Measurements from ENCODE around the gene TNNC1. TPM values are rescaled to one million over a fixed set of nuclear protein-coding genes. Genes with fewer than 3 reads are reported as not detected.

TNNC1 gene
- total RNA-seq, 1 donor from 2014 or later: 0.34 TPM

- intact Hi-C loops (cut with micrococcal nuclease): no loop called here
- Mint-ChIP-seq H3K36me3 (ENCODE audit: low read depth) (peaks cover 58% of the 10 kb centered on the region), H3K9me3 (no peaks in the 10 kb centered on the region), H3K4me1 (ENCODE audit: low read depth) (peaks cover 24% of the 10 kb centered on the region), H3K27ac (no peak overlapping the region), H3K27me3 (ENCODE audit: low read depth) (no peaks in the 10 kb centered on the region), H3K4me3 (ENCODE audit: low read depth) (no peak overlapping the region)
- no peak for DNase-seq (ENCODE audit: low spot score)
Observed at GRCh38 chr3:52406791-52407510, 46.9 kb downstream of the TNNC1 start.

- intact Hi-C loops (cut with micrococcal nuclease): no loop called here
- H3K27me3 Mint-ChIP-seq (ENCODE audit: low read depth): no peaks in the 10 kb centered on the region
- H3K36me3 Mint-ChIP-seq (ENCODE audit: low read depth): peaks cover 65% of the 10 kb centered on the region
- no peak overlapping the region for H3K27ac Mint-ChIP-seq
- H3K4me3 Mint-ChIP-seq (ENCODE audit: low read depth): no peak overlapping the region
- H3K4me1 Mint-ChIP-seq (ENCODE audit: low read depth): peaks cover 18% of the 10 kb centered on the region
- no peak for DNase-seq (ENCODE audit: low spot score)
- H3K9me3 Mint-ChIP-seq: no peaks in the 10 kb centered on the region
Observed at GRCh38 chr3:52406231-52406661, 47.6 kb downstream of the TNNC1 start.

- intact Hi-C loops (cut with micrococcal nuclease): no loop called here
- DNase-seq (ENCODE audit: low spot score): no peak
- no peak overlapping the region for H3K4me3 Mint-ChIP-seq (ENCODE audit: low read depth)
- H3K36me3 Mint-ChIP-seq (ENCODE audit: low read depth): peaks cover 71% of the 10 kb centered on the region
- no peaks in the 10 kb centered on the region for H3K27me3 Mint-ChIP-seq (ENCODE audit: low read depth)
- no peak overlapping the region for H3K27ac Mint-ChIP-seq
- H3K4me1 Mint-ChIP-seq (ENCODE audit: low read depth): peaks cover 15% of the 10 kb centered on the region
- no peaks in the 10 kb centered on the region for H3K9me3 Mint-ChIP-seq
Observed at GRCh38 chr3:52405601-52406110, 48.2 kb downstream of the TNNC1 start.

- Mint-ChIP-seq H3K36me3 (ENCODE audit: low read depth) (peaks cover 74% of the 10 kb centered on the region), H3K9me3 (no peaks in the 10 kb centered on the region), H3K4me3 (ENCODE audit: low read depth) (no peak overlapping the region), H3K4me1 (ENCODE audit: low read depth) (peaks cover 15% of the 10 kb centered on the region), H3K27ac (no peak overlapping the region), H3K27me3 (ENCODE audit: low read depth) (no peaks in the 10 kb centered on the region)
- no peak for DNase-seq (ENCODE audit: low spot score)
- intact Hi-C loops (cut with micrococcal nuclease): no loop called here
Observed at GRCh38 chr3:52405066-52405465, 48.8 kb downstream of the TNNC1 start.

- H3K36me3 Mint-ChIP-seq (ENCODE audit: low read depth): peaks cover 74% of the 10 kb centered on the region
- H3K27me3 Mint-ChIP-seq (ENCODE audit: low read depth): no peaks in the 10 kb centered on the region
- no peak overlapping the region for H3K4me3 Mint-ChIP-seq (ENCODE audit: low read depth)
- no peaks in the 10 kb centered on the region for H3K9me3 Mint-ChIP-seq
- H3K4me1 Mint-ChIP-seq (ENCODE audit: low read depth): peaks cover 15% of the 10 kb centered on the region
- DNase-seq (ENCODE audit: low spot score): no peak
- no peak overlapping the region for H3K27ac Mint-ChIP-seq
- intact Hi-C loops (cut with micrococcal nuclease): no loop called here
Observed at GRCh38 chr3:52404391-52404790, 49.5 kb downstream of the TNNC1 start.

- Mint-ChIP-seq H3K4me1 (ENCODE audit: low read depth) (peaks cover 12% of the 10 kb centered on the region), H3K27ac (no peak overlapping the region), H3K36me3 (ENCODE audit: low read depth) (peaks cover 74% of the 10 kb centered on the region), H3K27me3 (ENCODE audit: low read depth) (no peaks in the 10 kb centered on the region), H3K9me3 (no peaks in the 10 kb centered on the region), H3K4me3 (ENCODE audit: low read depth) (no peak overlapping the region)
- intact Hi-C loops (cut with micrococcal nuclease): no loop called here
- DNase-seq (ENCODE audit: low spot score): no peak
Observed at GRCh38 chr3:52403955-52404354, 49.9 kb downstream of the TNNC1 start.

GRCh38 chr3:52403271-52403841 is 50.5 kb downstream of the TNNC1 start:
- Mint-ChIP-seq H3K27ac (no peak overlapping the region), H3K9me3 (no peaks in the 10 kb centered on the region)

GRCh38 chr3:52402706-52403270 is 51.1 kb downstream of the TNNC1 start:
- Mint-ChIP-seq H3K27me3 (ENCODE audit: low read depth) (no peaks in the 10 kb centered on the region), H3K9me3 (no peaks in the 10 kb centered on the region), H3K4me3 (ENCODE audit: low read depth) (no peak overlapping the region), H3K4me1 (ENCODE audit: low read depth) (peaks cover under 1% of the 10 kb centered on the region), H3K36me3 (ENCODE audit: low read depth) (peaks cover 65% of the 10 kb centered on the region), H3K27ac (no peak overlapping the region)
- no peak for DNase-seq (ENCODE audit: low spot score)
- intact Hi-C loops (cut with micrococcal nuclease): no loop called here

More at GRCh38 chr3:52403271-52403841, 50.5 kb downstream of the TNNC1 start:
- intact Hi-C loops (cut with micrococcal nuclease): no loop called here
- DNase-seq (ENCODE audit: low spot score): no peak
- Mint-ChIP-seq H3K4me3 (ENCODE audit: low read depth) (no peak overlapping the region), H3K27me3 (ENCODE audit: low read depth) (no peaks in the 10 kb centered on the region), H3K36me3 (ENCODE audit: low read depth) (peaks cover 70% of the 10 kb centered on the region), H3K4me1 (ENCODE audit: low read depth) (peaks cover 6% of the 10 kb centered on the region)

- intact Hi-C loops (cut with micrococcal nuclease): no loop called here
- no peaks in the 10 kb centered on the region for H3K4me1 Mint-ChIP-seq (ENCODE audit: low read depth)
- DNase-seq (ENCODE audit: low spot score): no peak
- H3K4me3 Mint-ChIP-seq (ENCODE audit: low read depth): no peak overlapping the region
- H3K27me3 Mint-ChIP-seq (ENCODE audit: low read depth): no peaks in the 10 kb centered on the region
- peaks cover 58% of the 10 kb centered on the region for H3K36me3 Mint-ChIP-seq (ENCODE audit: low read depth)
- H3K9me3 Mint-ChIP-seq: no peaks in the 10 kb centered on the region
- H3K27ac Mint-ChIP-seq: no peak overlapping the region
Observed at GRCh38 chr3:52402101-52402521, 51.7 kb downstream of the TNNC1 start.

- H3K4me1 Mint-ChIP-seq (ENCODE audit: low read depth): no peaks in the 10 kb centered on the region
- no peak for DNase-seq (ENCODE audit: low spot score)
- no peaks in the 10 kb centered on the region for H3K9me3 Mint-ChIP-seq
- no peaks in the 10 kb centered on the region for H3K27me3 Mint-ChIP-seq (ENCODE audit: low read depth)
- intact Hi-C loops (cut with micrococcal nuclease): no loop called here
- H3K36me3 Mint-ChIP-seq (ENCODE audit: low read depth): peaks cover 55% of the 10 kb centered on the region
- H3K27ac Mint-ChIP-seq: no peak overlapping the region
- H3K4me3 Mint-ChIP-seq (ENCODE audit: low read depth): no peak overlapping the region
Observed at GRCh38 chr3:52401551-52401950, 52.3 kb downstream of the TNNC1 start.

Other genes starting within 250 kb of the TNNC1 start
- gene TLR9, start 228.4 kb downstream of the TNNC1 start, total RNA-seq: 0.32 and 0.50 TPM in 2 replicates
- gene TWF2, start 214.9 kb downstream of the TNNC1 start, total RNA-seq: 89.7 and 91.1 TPM in 2 replicates
- 44.7 and 46.4 TPM in 2 replicates for gene PPM1M, start 208.3 kb downstream of the TNNC1 start, total RNA-seq
- 101 and 103 TPM in 2 replicates for gene WDR82, start 175.4 kb downstream of the TNNC1 start, total RNA-seq
- gene GLYCTK, start 166.2 kb downstream of the TNNC1 start, total RNA-seq: 16.6 and 16.8 TPM in 2 replicates
- 9.8 and 11.1 TPM in 2 replicates for gene DNAH1, start 137.7 kb downstream of the TNNC1 start, total RNA-seq
- gene BAP1, start 44.0 kb downstream of the TNNC1 start, total RNA-seq: 106 and 108 TPM in 2 replicates
- 11.5 and 12.5 TPM in 2 replicates for gene PHF7, start 43.4 kb downstream of the TNNC1 start, total RNA-seq
- gene SEMA3G, start 8.9 kb downstream of the TNNC1 start, total RNA-seq: 0.30 and 0.32 TPM in 2 replicates
- 70.0 and 73.4 TPM in 2 replicates for gene NISCH, start 1.6 kb upstream of the TNNC1 start, total RNA-seq
- 0.07 TPM in 1 of 2 replicates, not detected in the other for gene STAB1, start 41.3 kb upstream of the TNNC1 start, total RNA-seq
- gene NT5DC2, start 79.8 kb upstream of the TNNC1 start, total RNA-seq: 77.9 and 88.4 TPM in 2 replicates
- 12.5 and 16.4 TPM in 2 replicates for gene UQCC5, start 82.6 kb upstream of the TNNC1 start, total RNA-seq
- gene PBRM1, start 231.9 kb upstream of the TNNC1 start, total RNA-seq: 60.4 and 66.3 TPM in 2 replicates
- 226 and 235 TPM in 2 replicates for gene GNL3, start 232.0 kb upstream of the TNNC1 start, total RNA-seq

Data from activated T-helper 2 cell treated with anti-CD3 and anti-CD28 coated beads, Interferon-gamma antibody, Interleukin-2, Interleukin-4, amounts not matched to agents 10 μg/mL and 5 μg/mL and 100 μg/mL, durations not matched to agents 14 hours and 24 hours and 36 hours (primary cell).